Upper lobe of left lung (tissue), 4 donors: ENCODE results near the gene C7.

ENCODE experiments used
- EP300 ChIP-seq, 4 donors: sonication (generic); formaldehyde crosslinking; IDR thresholded peaks; one replicate each; pipeline ENCODE4 v1.5.1; 2017; ENCODE audit warnings: antibody characterized with exemption in 4 of 4, control low read depth in 2 of 4
- TF ChIP-seq, protein P1 (sequence below), 6 experiments: fragments of 450-650 bp in 4 of 6; fragments of 200-600 bp in 2 of 6; sonication (generic) in 2 of 6; IDR thresholded peaks; one replicate each; pipeline ENCODE4 v1.5.1; 2016 to 2019; ENCODE audit warnings: antibody characterized with exemption in 6 of 6

- no peak for TF ChIP-seq EP300 (IDR thresholded peaks at IDR 0.05)
- TF ChIP-seq, protein P1, sequence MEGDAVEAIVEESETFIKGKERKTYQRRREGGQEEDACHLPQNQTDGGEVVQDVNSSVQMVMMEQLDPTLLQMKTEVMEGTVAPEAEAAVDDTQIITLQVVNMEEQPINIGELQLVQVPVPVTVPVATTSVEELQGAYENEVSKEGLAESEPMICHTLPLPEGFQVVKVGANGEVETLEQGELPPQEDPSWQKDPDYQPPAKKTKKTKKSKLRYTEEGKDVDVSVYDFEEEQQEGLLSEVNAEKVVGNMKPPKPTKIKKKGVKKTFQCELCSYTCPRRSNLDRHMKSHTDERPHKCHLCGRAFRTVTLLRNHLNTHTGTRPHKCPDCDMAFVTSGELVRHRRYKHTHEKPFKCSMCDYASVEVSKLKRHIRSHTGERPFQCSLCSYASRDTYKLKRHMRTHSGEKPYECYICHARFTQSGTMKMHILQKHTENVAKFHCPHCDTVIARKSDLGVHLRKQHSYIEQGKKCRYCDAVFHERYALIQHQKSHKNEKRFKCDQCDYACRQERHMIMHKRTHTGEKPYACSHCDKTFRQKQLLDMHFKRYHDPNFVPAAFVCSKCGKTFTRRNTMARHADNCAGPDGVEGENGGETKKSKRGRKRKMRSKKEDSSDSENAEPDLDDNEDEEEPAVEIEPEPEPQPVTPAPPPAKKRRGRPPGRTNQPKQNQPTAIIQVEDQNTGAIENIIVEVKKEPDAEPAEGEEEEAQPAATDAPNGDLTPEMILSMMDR (IDR thresholded peaks at IDR 0.05): no peak
Observed at GRCh38 chr5:40937075-40937474, 27.8 kb downstream of the C7 start.
